ENCODE data around the gene ANKDD1B.

- TF ChIP-seq CTCF (IDR thresholded peaks at IDR 0.05; ENCODE audit: insufficient read depth, low read length, poor library complexity, severe bottlenecking) (no peak), EZH2phosphoT487 (conservative IDR thresholded peaks at IDR 0.05; ENCODE audit: low read length) (no peak)
Measured at GRCh38 chr5:75639535-75640311, 28.5 kb downstream of the ANKDD1B start.

Data from SU-DHL-6 (cell line).